K562 (cell line): Measurements from ENCODE around the gene ABHD4. TPM values are rescaled to one million over a fixed set of nuclear protein-coding genes. Genes with fewer than 3 reads are reported as not detected.

Experiments
- ATAC-seq: fragments of 200-7000 bp; cut with Tn5 transposase; 3 replicates; pipeline ENCODE4 v1.9.1; 2020; ENCODE audit warnings: moderate library complexity
- BruUV-seq: library from RNA; stranded (reverse); fragments of 400-500 nt; replicated peaks from 2 replicates; lab custom pipeline; 2021; lab: Mats Ljungman, UMichigan
- CTCF ChIA-PET: fragments of 300-600 bp; formaldehyde crosslinking; extraction: SDS; loops from one replicate; lab custom pipeline; 2021; ENCODE audit warnings: low intra/inter-chr PET ratio; lab: Yijun Ruan, JAX
- POLR2A ChIA-PET: fragments of 300-600, 350-650 bp; sonication (Branson Sonifier 250); formaldehyde crosslinking; extraction: SDS; loops from one replicate; lab custom pipeline; 2021; ENCODE audit warnings: antibody characterized with exemption, inconsistent platforms; lab: Yijun Ruan, JAX
- DNase-seq, 4 experiments: peaks; one replicate each; pipeline versions ENCODE4 v3.0.0 to v3.0.0-alpha.2; 2011 to 2018; ENCODE audit warnings: low spot score in 3 of 4, mixed read lengths in 3 of 4; ENCODE audit errors: extremely low read depth in 1 of 4
- FAIRE-seq: peaks from 2 replicates; lab custom pipeline; 2011; peaks lifted over from hg19 to GRCh38; lab: Jason Lieb, UNC
- H2AFZ ChIP-seq: 2 replicates; pipeline ENCODE4 v1.6.0; 2011; ENCODE audit warnings: low read depth, low read length, control low read depth, inconsistent platforms
- H3K27ac ChIP-seq: fragments of 200-600 bp; 3 replicates; pipeline ENCODE4 v1.8.0; 2011; ENCODE audit warnings: low read depth, mild to moderate bottlenecking, control low read depth, inconsistent platforms, low read length, moderate library complexity, mixed read lengths; ENCODE audit errors: extremely low read depth
- H3K27me3 ChIP-seq, 2 experiments: fragments of 300-600 bp in 1 of 2; 2 replicates in 1 of 2; 3 replicates in 1 of 2; pipeline versions ENCODE4 v1.6.0 to v1.8.0; 2011; ENCODE audit warnings: inconsistent platforms in 2 of 2, low read length in 2 of 2, mild to moderate bottlenecking in 1 of 2, mixed read lengths in 1 of 2, moderate library complexity in 1 of 2; ENCODE audit not compliant: control insufficient read depth in 2 of 2, insufficient read depth in 2 of 2
- H3K36me3 ChIP-seq: fragments of 300-600 bp; 3 replicates; pipeline ENCODE4 v1.8.0; 2011; ENCODE audit warnings: mild to moderate bottlenecking, low read length, inconsistent platforms; ENCODE audit not compliant: control insufficient read depth, insufficient read depth
- H3K4me1 ChIP-seq, 2 experiments: fragments of 200-600 bp in 1 of 2; replicated peaks in 1 of 2; 2 replicates in 1 of 2; 3 replicates in 1 of 2; pipeline versions ENCODE4 v1.5.1 to v1.8.0; 2011; ENCODE audit warnings: inconsistent platforms in 2 of 2, low read length in 2 of 2, mild to moderate bottlenecking in 1 of 2, mixed read lengths in 1 of 2, moderate library complexity in 1 of 2; ENCODE audit not compliant: control insufficient read depth in 2 of 2, insufficient read depth in 2 of 2
- H3K4me2 ChIP-seq: 2 replicates; pipeline ENCODE4 v1.6.1; 2011; ENCODE audit warnings: low read length, control low read depth, inconsistent platforms, mixed read lengths; ENCODE audit not compliant: insufficient read depth
- H3K4me3 ChIP-seq: fragments of 200-600 bp; sonication (generic), shearing (Covaris generic); 2 replicates; pipeline ENCODE4 v1.5.1; 2016; ENCODE audit warnings: control low read depth, inconsistent platforms
- H3K79me2 ChIP-seq: fragments of 200-600 bp; 3 replicates; pipeline ENCODE4 v1.8.0; 2011; ENCODE audit warnings: low read length, inconsistent platforms; ENCODE audit not compliant: control insufficient read depth, insufficient read depth
- H3K9ac ChIP-seq, 2 experiments: 2 replicates each; pipeline versions ENCODE4 v1.6.0 to v1.6.1; 2011; ENCODE audit warnings: low read depth in 2 of 2, low read length in 2 of 2, control low read depth in 1 of 2, inconsistent platforms in 1 of 2, mild to moderate bottlenecking in 1 of 2, mixed read lengths in 1 of 2; ENCODE audit not compliant: insufficient read depth in 1 of 2
- H3K9me1 ChIP-seq: one replicate; pipeline ENCODE4 v1.6.0; 2011; ENCODE audit warnings: inconsistent platforms, mild to moderate bottlenecking, low read length, moderate library complexity; ENCODE audit not compliant: control insufficient read depth, insufficient read depth
- H3K9me3 ChIP-seq: replicated peaks from 2 replicates; pipeline ENCODE4 v1.5.1; 2011; ENCODE audit warnings: low read depth, low read length, inconsistent platforms; ENCODE audit not compliant: control insufficient read depth, insufficient read depth
- H4K20me1 ChIP-seq: replicated peaks from 2 replicates; pipeline ENCODE4 v1.6.1; 2011; ENCODE audit warnings: low read length, inconsistent platforms, mixed read lengths; ENCODE audit not compliant: control insufficient read depth, insufficient read depth
- BHLHE40 ChIP-seq: IDR thresholded peaks from 2 replicates; pipeline ENCODE4 v1.6.1; 2011; ENCODE audit warnings: low read length, improper control_type of control experiment
- CC2D1A ChIP-seq: fragments of 450-650 bp; IDR thresholded peaks from 2 replicates; pipeline ENCODE4 v1.6.1; 2017; ENCODE audit warnings: mild to moderate bottlenecking
- CEBPB ChIP-seq: fragments of 450-650 bp; IDR thresholded peaks from 2 replicates; pipeline ENCODE4 v1.6.1; 2016; ENCODE audit warnings: missing genetic modification characterization, missing compliant biosample characterization
- DPF2 ChIP-seq: fragments of 450-650 bp; IDR thresholded peaks from 2 replicates; pipeline ENCODE4 v1.6.1; 2016
- FOXP1 ChIP-seq: sonication (generic); formaldehyde crosslinking; IDR thresholded peaks from 2 replicates; pipeline ENCODE4 v1.8.0; 2022; ENCODE audit warnings: mild to moderate bottlenecking, missing genetic modification reagents
- NFE2 ChIP-seq: IDR thresholded peaks from 2 replicates; pipeline ENCODE4 v1.6.1; 2014; ENCODE audit warnings: antibody characterized with exemption, low read depth
- NR2C2 ChIP-seq, 2 experiments: fragments of 200-800 bp in 1 of 2; sonication (Bioruptor generic) in 1 of 2; sonication (generic) in 1 of 2; formaldehyde crosslinking in 1 of 2; IDR thresholded peaks; 2 replicates each; pipeline versions ENCODE4 v1.6.1 to v1.8.0; 2016 to 2022; ENCODE audit warnings: mild to moderate bottlenecking in 1 of 2, missing compliant biosample characterization in 1 of 2, missing genetic modification characterization in 1 of 2, missing genetic modification reagents in 1 of 2
- RBFOX2 ChIP-seq: fragments of 200-400 bp; formaldehyde crosslinking; IDR thresholded peaks from 2 replicates; pipeline ENCODE4 v1.6.1; 2017; ENCODE audit warnings: low read depth, mild to moderate bottlenecking, low read length, moderate library complexity
- SAP30 ChIP-seq: fragments of 200-600 bp; sonication (generic); IDR thresholded peaks from 2 replicates; pipeline ENCODE4 v1.6.1; 2012; ENCODE audit warnings: borderline replicate concordance, low read depth, mild to moderate bottlenecking, moderate library complexity, low read length, control low read depth, inconsistent platforms; ENCODE audit not compliant: insufficient read depth, poor library complexity, severe bottlenecking
- STAT5B ChIP-seq: fragments of 250-450 bp; sonication (Bioruptor Pico); IDR thresholded peaks from 2 replicates; pipeline ENCODE4 v1.8.0; 2021; ENCODE audit warnings: mild to moderate bottlenecking, inconsistent platforms
- TAL1 ChIP-seq: fragments of 450-650 bp; IDR thresholded peaks from 2 replicates; pipeline ENCODE4 v1.6.1; 2016; ENCODE audit warnings: mild to moderate bottlenecking
- YBX1 ChIP-seq: fragments of 450-650 bp; IDR thresholded peaks from 2 replicates; pipeline ENCODE4 v1.7.1; 2016; ENCODE audit warnings: mild to moderate bottlenecking
- ZNF197 ChIP-seq: fragments of 200-800 bp; sonication (Bioruptor generic); IDR thresholded peaks from 2 replicates; pipeline ENCODE4 v1.6.1; 2016; ENCODE audit warnings: low read depth, missing genetic modification characterization, missing compliant biosample characterization
- WGBS: fragments of 100-300 bp; shearing (Covaris generic); methylation state at CpG from one replicate; pipeline ENCODE4 v1.1.6; 2016; ENCODE audit warnings: low coverage, mixed read lengths; ENCODE audit not compliant: insufficient coverage; ENCODE audit errors: missing lambda C conversion rate; 5-methylcytosine and 5-hydroxymethylcytosine counted together
- in situ Hi-C: fragments of 300-500 bp; cut with MboI; formaldehyde crosslinking; loops from 4 replicates; pipeline ENCODE4 v1.15.0; 2018; ENCODE audit warnings: inconsistent platforms, mixed read lengths
- intact Hi-C: fragments of 100-400 bp; cut with micrococcal nuclease; formaldehyde crosslinking; loops from 2 replicates; pipeline ENCODE4 v1.14.2; 2022
- polyA plus RNA-seq, 8 experiments: library from polyadenylated mRNA; depleted of rRNA in 4 of 8; stranded (reverse) in 5 of 8; unstranded in 3 of 8; fragments of >200 nt; fragmentation: Nextera tagmentation in 2 of 8; fragmentation: Illumina TruSeq in 1 of 8; extraction: Ambion mirVana in 2 of 8; extraction: Trizol in 1 of 8; gene quantifications; 2 replicates each; pipeline versions ENCODE4 v1.2.1 to v1.2.3, GENCODE V29; 2011 to 2014; ENCODE audit warnings: inconsistent platforms in 1 of 8, missing spikeins in 1 of 8
- total RNA-seq, 7 experiments: library from RNA; depleted of rRNA in 6 of 7; stranded (reverse); fragments of >200 nt in 6 of 7; fragmentation: Illumina TruSeq in 2 of 7; extraction: Trizol in 2 of 7; gene quantifications; 2 replicates each; pipeline versions ENCODE4 v1.2.1 to v1.2.3, GENCODE V29; 2011 to 2021; ENCODE audit warnings: low replicate concordance in 1 of 7

Gene ABHD4
- total and polyA plus RNA-seq, 9 of the 15 experiments (the other 6 are each of a cell fraction or from before 2014, with no cell fraction given), result 3.6 to 12.0 (median 7.2) TPM

DNA sequence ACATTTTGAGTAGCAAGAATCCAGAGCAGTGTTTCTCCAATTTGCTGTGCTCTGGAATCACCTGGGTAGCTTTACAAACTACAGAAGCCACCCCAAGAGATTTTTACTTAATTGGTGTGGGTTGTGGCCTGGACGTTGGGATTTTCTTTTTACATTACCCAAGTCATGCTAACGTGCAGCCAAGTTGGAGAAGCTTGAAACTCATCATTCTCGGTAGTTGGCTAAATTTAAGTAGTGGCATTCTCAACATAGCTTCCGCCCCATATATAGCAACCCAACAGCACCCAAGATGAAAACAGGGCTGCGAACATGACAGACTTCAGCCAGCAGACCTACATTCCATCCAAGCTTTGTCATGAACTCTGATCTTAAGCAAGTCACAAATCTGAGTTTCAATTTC, 34.1 kb upstream of the ABHD4 start:
- no peak for DNase-seq
- ChIA-PET POLR2A (interaction anchor here (0.7 to 1.3 kb wide), 2 partner anchors 18 to 354 kb away, joined by 3 read pairs; no protein-coding TSS in a partner anchor), CTCF (no interaction called here)
- Histone ChIP-seq H3K4me2 (no peak overlapping the region), H3K27ac (no peak overlapping the region), H3K4me1 (peaks cover 12 to 24% of the 10 kb centered on the region in 2 experiments; a peak in 3 of 5 replicates), H3K9ac (no peak overlapping the region), H3K9me3 (no peaks in the 10 kb centered on the region), H3K79me2 (peaks cover 7% of the 10 kb centered on the region; the same call in 2 of the 3 replicates), H3K36me3 (peaks cover 46% of the 10 kb centered on the region), H2AFZ (no peak overlapping the region), H4K20me1 (no peaks in the 10 kb centered on the region), H3K9me1 (no peaks in the 10 kb centered on the region), H3K27me3 (no peaks in the 10 kb centered on the region), H3K4me3 (no peak overlapping the region)
- BruUV-seq, result no TSS peak
- in situ Hi-C loops, result loop anchor here (10.0 kb wide), 1 partner anchor 281 kb away; no protein-coding TSS in a partner anchor
- no peak for FAIRE-seq
- intact Hi-C loops, result no loop called here
- TF ChIP-seq BHLHE40 (no peak), YBX1 (no peak), NR2C2 (CRISPR knock-in tag; IDR thresholded peaks at IDR 0.05) (no peak), NR2C2 (tag; IDR thresholded peaks at IDR 0.05) (no peak), SAP30 (no peak), FOXP1 (CRISPR knock-in tag) (no peak), RBFOX2 (no peak), DPF2 (no peak), STAT5B (CRISPR knock-in tag) (no peak), ZNF197 (no peak), CC2D1A (no peak), CEBPB (tag) (no peak), TAL1 (no peak), NFE2 (no peak)
- no peak for ATAC-seq
- 100% methylated on average over 2 of the region's 5 CpGs for WGBS
